Activated T-helper 1 cell treated with anti-CD3 and anti-CD28 coated beads, Interleukin-2, amount 50 U/mL, for 16 hours (primary cell): ENCODE measurements around the gene PHKG2.

Experiments used
- DNase-seq, 2 donors: peaks; one replicate each; pipeline ENCODE4 v3.0.0-alpha.2; 2020; ENCODE audit warnings: low read depth in 1 of 2, low spot score in 1 of 2

PHKG2 gene

GRCh38 chr16:30773826-30774225 lies 25.6 kb downstream of the PHKG2 start:
- no peak for DNase-seq

- no peak for DNase-seq
Measured at GRCh38 chr16:30774367-30775130, 26.3 kb downstream of the PHKG2 start.

GRCh38 chr16:30775131-30775391 lies 26.8 kb downstream of the PHKG2 start:
- no peak for DNase-seq

GRCh38 chr16:30775392-30776188 lies 27.4 kb downstream of the PHKG2 start:
- DNase-seq = peak in 1 of 2 donors; percentile 35

GRCh38 chr16:30777591-30778297 lies 29.5 kb downstream of the PHKG2 start:
- DNase-seq = no peak

- no peak for DNase-seq
Measured at GRCh38 chr16:30778549-30779244, 30.5 kb downstream of the PHKG2 start.

- DNase-seq = no peak
Measured at GRCh38 chr16:30779596-30779995, 31.4 kb downstream of the PHKG2 start.

- DNase-seq = no peak
Measured at GRCh38 chr16:30780021-30780420, 31.8 kb downstream of the PHKG2 start.

GRCh38 chr16:30780549-30780948 lies 32.3 kb downstream of the PHKG2 start:
- no peak for DNase-seq

- no peak for DNase-seq
Measured at GRCh38 chr16:30782486-30783279, 34.5 kb downstream of the PHKG2 start.

- no peak for DNase-seq
Measured at GRCh38 chr16:30783280-30784109, 35.3 kb downstream of the PHKG2 start.

- no peak for DNase-seq
Measured at GRCh38 chr16:30784215-30784614, 36.0 kb downstream of the PHKG2 start.

GRCh38 chr16:30785126-30786106 lies 37.2 kb downstream of the PHKG2 start:
- no peak for DNase-seq

GRCh38 chr16:30786115-30786935 lies 38.1 kb downstream of the PHKG2 start:
- DNase-seq = no peak

- no peak for DNase-seq
Measured at GRCh38 chr16:30786936-30787612, 38.8 kb downstream of the PHKG2 start, which contains the start of gene ZNF629. Gene ZNF629, minus strand, starts transcription at chr16:30787205. Its CDS starts 2,723 bp downstream, at chr16:30784482.

- DNase-seq = no peak
Measured at GRCh38 chr16:30787613-30788378, 39.6 kb downstream of the PHKG2 start.
